GM12878 (cell line): ENCODE data around the gene KCNMB2.

Experiments
- BACH1 ChIP-seq: fragments of 450-650 bp; IDR thresholded peaks from 2 replicates; pipeline ENCODE4 v1.6.1; 2017; ENCODE audit warnings: mild to moderate bottlenecking, borderline replicate concordance
- BRCA1 ChIP-seq: IDR thresholded peaks from 2 replicates; pipeline ENCODE4 v1.6.1; 2011; ENCODE audit warnings: low read depth, low read length, improper control_type of control experiment
- CBX5 ChIP-seq: sonication (generic); IDR thresholded peaks from 2 replicates; pipeline ENCODE4 v1.6.1; 2016; ENCODE audit warnings: low read depth, moderate library complexity, mild to moderate bottlenecking, inconsistent platforms
- CTCF ChIP-seq, 3 experiments: IDR thresholded peaks in 2 of 3; conservative IDR thresholded peaks in 1 of 3; 2 replicates each; pipeline ENCODE4 v1.5.1; 2011; ENCODE audit warnings: low read depth in 3 of 3, low read length in 3 of 3, mild to moderate bottlenecking in 3 of 3, control low read depth in 2 of 3, moderate library complexity in 2 of 3, inconsistent platforms in 1 of 3, mixed read lengths in 1 of 3; ENCODE audit not compliant: control insufficient read depth in 2 of 3, insufficient read depth in 1 of 3; ENCODE audit errors: extremely low read depth in 1 of 3
- E2F4 ChIP-seq: IDR thresholded peaks from 2 replicates; pipeline ENCODE4 v1.6.1; 2012; ENCODE audit warnings: low read depth, low read length, improper control_type of control experiment
- GABPA ChIP-seq: IDR thresholded peaks from 2 replicates; pipeline ENCODE4 v1.6.1; 2014; ENCODE audit warnings: antibody characterized with exemption, low read depth, mild to moderate bottlenecking, inconsistent platforms
- JUND ChIP-seq: IDR thresholded peaks from 2 replicates; pipeline ENCODE4 v1.6.1; 2012; ENCODE audit warnings: low read depth, mild to moderate bottlenecking, low read length, improper control_type of control experiment, moderate library complexity
- TCF7 ChIP-seq: IDR thresholded peaks from 2 replicates; pipeline ENCODE4 v1.6.1; 2014; ENCODE audit warnings: antibody characterized with exemption, borderline replicate concordance
- ZNF384 ChIP-seq: IDR thresholded peaks from 2 replicates; pipeline ENCODE4 v1.6.1; 2012; ENCODE audit warnings: low read depth, mild to moderate bottlenecking, low read length, improper control_type of control experiment, borderline replicate concordance

- no peak for TF ChIP-seq CTCF (IDR thresholded peaks at IDR 0.05 in 2 of 3, conservative IDR thresholded peaks at IDR 0.05 in 1 of 3; ENCODE audit: control insufficient read depth in 2 of 3, extremely low read depth in 1 of 3, insufficient read depth in 1 of 3, low read depth in 3 of 3, low read length in 3 of 3)
- no peak for TF ChIP-seq BRCA1
- no peak for TF ChIP-seq CBX5
- TF ChIP-seq E2F4: no peak
- no peak for TF ChIP-seq JUND
- TF ChIP-seq BACH1: no peak
- no peak for TF ChIP-seq GABPA
- TF ChIP-seq TCF7: no peak
- TF ChIP-seq ZNF384: no peak
These were observed 163.1 kb downstream of the KCNMB2 start for GRCh38 chr3:178699364-178699763.
